Keratinocyte (primary cell): ENCODE measurements around the gene DAPK2. TPM values are rescaled to one million over a fixed set of nuclear protein-coding genes. Genes with fewer than 3 reads are reported as not detected.

Source experiments
- DNase-seq: peaks from one replicate; pipeline ENCODE4 v3.0.0-alpha.2; 2011; ENCODE audit warnings: low read depth, missing footprints, low spot score
- FAIRE-seq: peaks from 2 replicates; lab custom pipeline; 2011; peaks lifted over from hg19 to GRCh38; lab: Jason Lieb, UNC
- H2AFZ ChIP-seq: 2 replicates; pipeline ENCODE4 v1.6.0; 2012; ENCODE audit warnings: low read length, control low read depth, inconsistent platforms; ENCODE audit not compliant: control insufficient read depth
- H3K27ac ChIP-seq: 2 replicates; pipeline ENCODE4 v1.5.1; 2011; ENCODE audit warnings: low read length; ENCODE audit not compliant: control insufficient read depth, insufficient read depth
- H3K27me3 ChIP-seq: 3 replicates; pipeline ENCODE4 v1.6.0; 2011; ENCODE audit warnings: low read length; ENCODE audit not compliant: control insufficient read depth, insufficient read depth; ENCODE audit errors: extremely low read depth
- H3K36me3 ChIP-seq, 2 experiments: 2 replicates in 1 of 2; 3 replicates in 1 of 2; pipeline ENCODE4 v1.5.1; 2011; ENCODE audit warnings: low read length in 2 of 2, mild to moderate bottlenecking in 1 of 2; ENCODE audit not compliant: control insufficient read depth in 2 of 2, insufficient read depth in 2 of 2; ENCODE audit errors: extremely low read depth in 1 of 2
- H3K4me1 ChIP-seq: 3 replicates; pipeline ENCODE4 v1.5.1; 2011; ENCODE audit warnings: low read length; ENCODE audit not compliant: control insufficient read depth, insufficient read depth; ENCODE audit errors: extremely low read depth
- H3K4me2 ChIP-seq: 3 replicates; pipeline ENCODE4 v1.6.0; 2011; ENCODE audit warnings: low read depth, low read length; ENCODE audit not compliant: control insufficient read depth, insufficient read depth; ENCODE audit errors: extremely low read depth
- H3K4me3 ChIP-seq, 3 experiments: fragments of 200-600 bp in 1 of 3; sonication (generic) in 1 of 3; 2 replicates in 2 of 3; 3 replicates in 1 of 3; pipeline ENCODE4 v1.5.1; 2011 to 2016; ENCODE audit warnings: low read length in 3 of 3, mild to moderate bottlenecking in 3 of 3, control low read depth in 2 of 3, inconsistent platforms in 1 of 3, low read depth in 1 of 3, mixed read lengths in 1 of 3, mixed run types in 1 of 3, moderate library complexity in 1 of 3; ENCODE audit not compliant: control insufficient read depth in 2 of 3, insufficient read depth in 2 of 3; ENCODE audit errors: extremely low read depth in 1 of 3
- H3K79me2 ChIP-seq: 2 replicates; pipeline ENCODE4 v1.6.0; 2012; ENCODE audit warnings: low read length; ENCODE audit not compliant: control insufficient read depth, insufficient read depth
- H3K9ac ChIP-seq: 3 replicates; pipeline ENCODE4 v1.6.0; 2011; ENCODE audit warnings: low read length; ENCODE audit not compliant: control insufficient read depth, insufficient read depth; ENCODE audit errors: extremely low read depth
- H3K9me1 ChIP-seq: 3 replicates; pipeline ENCODE4 v1.6.0; 2011; ENCODE audit warnings: low read length; ENCODE audit not compliant: control insufficient read depth, insufficient read depth; ENCODE audit errors: extremely low read depth
- H3K9me3 ChIP-seq: 2 replicates; pipeline ENCODE4 v1.5.1; 2012; ENCODE audit warnings: low read depth, low read length; ENCODE audit not compliant: control insufficient read depth
- H4K20me1 ChIP-seq: 3 replicates; pipeline ENCODE4 v1.6.0; 2011; ENCODE audit warnings: low read length; ENCODE audit not compliant: control insufficient read depth, insufficient read depth; ENCODE audit errors: extremely low read depth
- EZH2 ChIP-seq: IDR thresholded peaks from one replicate; pipeline ENCODE4 v1.6.1; 2012; ENCODE audit warnings: inconsistent platforms, mild to moderate bottlenecking, low read length, moderate library complexity
- dilution Hi-C: fragments of 300-500 bp; cut with MboI; formaldehyde crosslinking; loops from one replicate; pipeline ENCODE4 v1.7.0; 2020; ENCODE audit warnings: low sequenced_read_pairs; ENCODE audit not compliant: extremely low pct_ligation_motif_present
- polyA plus RNA-seq, 5 experiments: library from polyadenylated mRNA; depleted of rRNA in 3 of 5; stranded (reverse) in 3 of 5; stranded (forward) in 1 of 5; unstranded in 1 of 5; fragments of >200 nt; gene quantifications; 1 replicate in 1 of 5; 2 replicates in 3 of 5; 3 replicates in 1 of 5; pipeline versions ENCODE4 v1.2.1 to v1.2.3, GENCODE V29; 2011 to 2012; ENCODE audit warnings: missing spikeins in 2 of 5, low read depth in 1 of 5, low replicate concordance in 1 of 5
- TF ChIP-seq, protein P1 (sequence below), 3 experiments: IDR thresholded peaks in 1 of 3; conservative IDR thresholded peaks in 1 of 3; optimal IDR thresholded peaks in 1 of 3; 2 replicates in 2 of 3; 3 replicates in 1 of 3; pipeline versions ENCODE3 to v1.5.1; 2011; ENCODE audit warnings: low read length in 3 of 3, mild to moderate bottlenecking in 3 of 3, moderate library complexity in 2 of 3, control low read depth in 1 of 3, inconsistent platforms in 1 of 3; ENCODE audit not compliant: insufficient read depth in 2 of 3; ENCODE audit errors: extremely low read depth in 1 of 3

DAPK2 gene
- polyA plus RNA-seq, 1 donor (not counting 4 experiments of a cell fraction or from before 2014, with no cell fraction given), result 1.4 TPM

GRCh38 chr15:63888823-63889222 is 157.5 kb downstream of the DAPK2 start:
- dilution Hi-C loops, result no loop called here

DNA sequence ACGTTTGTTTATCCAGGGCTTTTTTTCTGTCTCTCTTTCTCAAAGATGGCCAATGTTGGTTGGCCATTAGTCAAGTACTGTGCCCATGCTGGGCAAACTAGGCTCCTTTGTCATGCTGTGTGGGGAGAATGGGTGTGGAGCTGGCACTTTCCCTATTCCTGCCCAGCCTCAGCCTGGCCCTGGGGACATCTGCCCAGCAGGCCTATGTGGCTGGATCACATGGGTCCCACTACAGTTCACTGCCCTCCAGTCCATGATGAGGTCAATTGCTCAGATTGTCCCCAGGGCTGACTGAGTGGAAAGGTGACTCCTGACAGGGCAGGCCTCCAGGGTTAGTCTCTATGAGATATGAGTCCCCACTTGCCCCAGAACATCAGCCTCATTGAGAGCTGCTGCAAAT is 158.1 kb downstream of the DAPK2 start:
- no peak for FAIRE-seq
- no peak overlapping the region for H3K9ac ChIP-seq
- H3K4me1 ChIP-seq, result no peaks in the 10 kb centered on the region
- no peaks in the 10 kb centered on the region for H3K9me1 ChIP-seq
- no peak overlapping the region for H3K4me2 ChIP-seq
- H2AFZ ChIP-seq, result no peak overlapping the region
- no peaks in the 10 kb centered on the region for H3K9me3 ChIP-seq
- H3K36me3 ChIP-seq, result no peaks in the 10 kb centered on the region
- no peaks in the 10 kb centered on the region for H4K20me1 ChIP-seq
- dilution Hi-C loops, result no loop called here
- DNase-seq, result no peak
- H3K27ac ChIP-seq, result no peak overlapping the region
- no peaks in the 10 kb centered on the region for H3K79me2 ChIP-seq
- TF ChIP-seq EZH2, result no peak
- TF ChIP-seq, protein P1, sequence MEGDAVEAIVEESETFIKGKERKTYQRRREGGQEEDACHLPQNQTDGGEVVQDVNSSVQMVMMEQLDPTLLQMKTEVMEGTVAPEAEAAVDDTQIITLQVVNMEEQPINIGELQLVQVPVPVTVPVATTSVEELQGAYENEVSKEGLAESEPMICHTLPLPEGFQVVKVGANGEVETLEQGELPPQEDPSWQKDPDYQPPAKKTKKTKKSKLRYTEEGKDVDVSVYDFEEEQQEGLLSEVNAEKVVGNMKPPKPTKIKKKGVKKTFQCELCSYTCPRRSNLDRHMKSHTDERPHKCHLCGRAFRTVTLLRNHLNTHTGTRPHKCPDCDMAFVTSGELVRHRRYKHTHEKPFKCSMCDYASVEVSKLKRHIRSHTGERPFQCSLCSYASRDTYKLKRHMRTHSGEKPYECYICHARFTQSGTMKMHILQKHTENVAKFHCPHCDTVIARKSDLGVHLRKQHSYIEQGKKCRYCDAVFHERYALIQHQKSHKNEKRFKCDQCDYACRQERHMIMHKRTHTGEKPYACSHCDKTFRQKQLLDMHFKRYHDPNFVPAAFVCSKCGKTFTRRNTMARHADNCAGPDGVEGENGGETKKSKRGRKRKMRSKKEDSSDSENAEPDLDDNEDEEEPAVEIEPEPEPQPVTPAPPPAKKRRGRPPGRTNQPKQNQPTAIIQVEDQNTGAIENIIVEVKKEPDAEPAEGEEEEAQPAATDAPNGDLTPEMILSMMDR (optimal IDR thresholded peaks at IDR 0.05 in 1 of 3, IDR thresholded peaks at IDR 0.05 in 1 of 3, conservative IDR thresholded peaks at IDR 0.05 in 1 of 3; ENCODE audit: extremely low read depth in 1 of 3, insufficient read depth in 2 of 3, low read length in 3 of 3), result no peak
- no peaks in the 10 kb centered on the region for H3K27me3 ChIP-seq
- H3K4me3 ChIP-seq, result no peak overlapping the region

More at GRCh38 chr15:63888823-63889222, 157.5 kb downstream of the DAPK2 start:
- Histone ChIP-seq H3K27me3 (no peaks in the 10 kb centered on the region), H3K36me3 (no peaks in the 10 kb centered on the region), H3K4me3 (no peak overlapping the region), H3K9me1 (no peaks in the 10 kb centered on the region), H3K27ac (no peak overlapping the region), H3K79me2 (no peaks in the 10 kb centered on the region), H4K20me1 (no peaks in the 10 kb centered on the region), H3K9ac (no peak overlapping the region), H3K9me3 (no peaks in the 10 kb centered on the region), H3K4me2 (no peak overlapping the region), H2AFZ (no peak overlapping the region), H3K4me1 (no peaks in the 10 kb centered on the region)
- DNase-seq (no peak), FAIRE-seq (no peak)
- no peak for TF ChIP-seq EZH2
- TF ChIP-seq, protein P1 (optimal IDR thresholded peaks at IDR 0.05 in 1 of 3, IDR thresholded peaks at IDR 0.05 in 1 of 3, conservative IDR thresholded peaks at IDR 0.05 in 1 of 3; ENCODE audit: extremely low read depth in 1 of 3, insufficient read depth in 2 of 3, low read length in 3 of 3), result no peak
